ENCODE results near the gene C22orf15. TPM values are rescaled to one million over a fixed set of nuclear protein-coding genes. Genes with fewer than 3 reads are reported as not detected.

C22orf15 gene
- total RNA-seq, 2 experiments from 2014 or later = 0.30 to 1.3 TPM

DNA sequence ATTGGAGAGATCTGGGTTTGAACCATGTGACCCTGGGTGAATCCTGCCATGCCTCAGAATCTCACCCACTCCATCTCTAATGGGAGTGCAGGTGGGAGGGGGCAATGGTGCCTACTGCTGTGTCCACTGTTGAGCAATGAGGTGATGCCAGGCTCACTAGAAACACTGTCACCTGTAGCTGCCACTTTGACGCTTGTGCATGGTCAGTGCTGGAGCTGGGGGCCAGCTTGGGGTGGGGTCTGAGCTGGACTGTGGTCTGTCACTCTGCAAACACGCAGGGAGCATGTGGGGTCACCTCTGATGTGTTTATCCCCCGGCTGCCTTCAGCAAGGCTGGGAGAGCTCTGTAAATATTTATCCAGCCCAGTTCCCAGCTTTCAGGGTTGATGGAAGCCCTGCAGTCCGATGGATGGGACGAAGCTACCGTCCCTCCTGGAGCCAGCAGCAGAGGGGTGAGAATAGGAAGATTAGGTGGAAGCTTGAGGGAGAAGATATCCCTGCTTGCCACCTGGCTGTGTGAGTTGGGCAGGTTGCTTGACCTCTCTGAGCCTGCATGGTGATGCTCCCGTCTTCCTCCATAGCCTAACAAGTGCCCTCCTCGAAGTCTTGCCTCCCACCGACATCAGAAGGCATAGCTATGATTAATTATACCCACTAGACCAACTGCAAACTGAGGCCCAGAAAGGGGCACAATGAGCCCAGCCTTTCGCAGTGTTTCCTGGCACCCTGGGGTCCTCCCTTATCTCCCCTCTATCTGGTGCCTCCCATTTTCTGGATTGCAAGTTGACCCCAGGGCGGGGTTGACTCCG, 11.5 kb downstream of the C22orf15 start:
- no peak overlapping the region for H3K4me3 Mint-ChIP-seq
- peaks cover 3% of the 10 kb centered on the region for H3K27me3 Mint-ChIP-seq
- ChIA-PET POLR2A (interaction anchor here (0.6 to 1.0 kb wide), 2 partner anchors 12 to 40 kb away, joined by 3 to 6 read pairs; no protein-coding TSS in a partner anchor), CTCF (interaction anchor here (0.5 to 1.6 kb wide), 6 partner anchors 12 to 578 kb away, joined by 3 to 8 read pairs (median 4); partner anchors contain the start of genes SLC2A11 and SMARCB1)
- intact Hi-C loops (cut with DNase I, micrococcal nuclease) = no loop called here
- ATAC-seq = no peak
- no peak for DNase-seq
- H3K4me1 Mint-ChIP-seq = peaks cover 10% of the 10 kb centered on the region
- H3K27ac Mint-ChIP-seq = no peak overlapping the region
- H3K9me3 Mint-ChIP-seq (ENCODE audit: low read depth) = no peaks in the 10 kb centered on the region
- H3K36me3 Mint-ChIP-seq (ENCODE audit: low read depth) = no peaks in the 10 kb centered on the region

DNA sequence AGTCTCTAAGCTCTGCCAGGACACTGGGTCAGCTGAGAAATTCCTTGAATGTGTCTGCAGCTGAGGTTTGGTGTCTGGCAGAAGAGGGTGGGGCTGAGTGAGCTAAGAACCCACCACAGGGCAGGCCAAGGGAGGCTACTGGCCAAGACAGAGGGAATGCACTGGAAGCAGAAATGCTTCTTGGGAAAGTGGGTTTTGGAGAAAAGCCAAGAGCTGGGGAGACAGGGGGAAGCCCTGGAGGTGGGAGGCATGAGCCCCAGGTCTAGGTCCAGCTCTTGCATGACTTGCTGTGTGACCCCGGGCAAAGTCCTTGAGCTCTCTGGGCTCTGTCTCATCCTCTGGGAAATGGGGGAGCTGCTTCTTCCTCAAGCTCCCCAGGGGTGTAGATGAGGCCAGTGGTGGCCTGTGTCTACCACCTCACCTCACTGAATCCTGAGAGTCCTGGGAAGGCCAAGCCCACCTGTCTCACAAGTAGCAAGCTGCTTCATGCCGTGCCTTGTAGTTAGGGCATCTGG, 12.2 kb downstream of the C22orf15 start:
- H3K4me1 Mint-ChIP-seq = peaks cover 10% of the 10 kb centered on the region

DNA sequence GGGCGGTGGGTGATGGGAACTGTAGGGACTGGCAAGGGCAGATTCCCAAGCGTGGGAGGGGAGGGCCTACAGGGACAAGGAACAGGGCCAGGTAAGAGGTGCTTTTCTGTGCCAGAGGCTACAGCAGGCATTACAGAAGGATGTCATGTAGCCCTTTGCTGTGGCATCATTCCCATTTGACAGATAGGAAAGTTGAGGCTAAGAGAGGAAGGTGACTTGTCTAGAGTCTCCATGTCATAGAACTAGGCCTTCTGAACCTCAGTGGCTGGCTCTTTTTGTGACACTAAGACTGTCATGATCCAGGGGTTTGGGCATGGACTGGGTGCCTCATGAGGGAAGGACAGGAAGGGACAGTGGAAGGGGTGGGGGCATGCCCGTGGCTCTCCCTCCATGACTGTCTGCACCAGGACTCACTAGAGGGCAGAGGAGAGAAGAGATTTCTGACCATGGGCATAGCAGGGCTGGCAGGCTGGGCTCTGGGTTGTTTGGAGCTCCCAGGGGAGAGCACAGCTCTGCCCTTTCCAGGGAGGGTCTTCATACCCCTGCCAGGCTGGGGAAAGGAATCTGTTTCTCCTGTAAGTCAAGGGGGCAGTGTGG, 13.1 kb downstream of the C22orf15 start:
- CTCF ChIA-PET = interaction anchor here (0.8 to 1.6 kb wide), 4 partner anchors 11 to 75 kb away, joined by 3 to 8 read pairs (median 4); partner anchors contain the start of gene SMARCB1
- ATAC-seq = no peak
- DNase-seq = no peak
- Mint-ChIP-seq H3K36me3 (ENCODE audit: low read depth) (no peaks in the 10 kb centered on the region), H3K4me3 (no peak overlapping the region), H3K27ac (no peak overlapping the region), H3K27me3 (peaks cover 3% of the 10 kb centered on the region), H3K9me3 (ENCODE audit: low read depth) (no peaks in the 10 kb centered on the region), H3K4me1 (peaks cover 10% of the 10 kb centered on the region)
- POLR2A ChIA-PET = no interaction called here
- intact Hi-C loops (cut with DNase I, micrococcal nuclease) = no loop called here

More for the DNA sequence above, 12.2 kb downstream of the C22orf15 start:
- ChIA-PET POLR2A (interaction anchor here (0.6 to 1.0 kb wide), 3 partner anchors 11 to 236 kb away, joined by 3 to 6 read pairs (median 6); no protein-coding TSS in a partner anchor), CTCF (interaction anchor here (0.5 to 1.6 kb wide), 8 partner anchors 9 to 577 kb away, joined by 3 to 8 read pairs (median 3); partner anchors contain the start of genes SLC2A11 and SMARCB1)
- Mint-ChIP-seq H3K4me3 (no peak overlapping the region), H3K27ac (no peak overlapping the region), H3K27me3 (peaks cover 3% of the 10 kb centered on the region), H3K9me3 (ENCODE audit: low read depth) (no peaks in the 10 kb centered on the region), H3K36me3 (ENCODE audit: low read depth) (no peaks in the 10 kb centered on the region)
- DNase-seq = no peak
- intact Hi-C loops (cut with DNase I, micrococcal nuclease) = no loop called here
- ATAC-seq = no peak

DNA sequence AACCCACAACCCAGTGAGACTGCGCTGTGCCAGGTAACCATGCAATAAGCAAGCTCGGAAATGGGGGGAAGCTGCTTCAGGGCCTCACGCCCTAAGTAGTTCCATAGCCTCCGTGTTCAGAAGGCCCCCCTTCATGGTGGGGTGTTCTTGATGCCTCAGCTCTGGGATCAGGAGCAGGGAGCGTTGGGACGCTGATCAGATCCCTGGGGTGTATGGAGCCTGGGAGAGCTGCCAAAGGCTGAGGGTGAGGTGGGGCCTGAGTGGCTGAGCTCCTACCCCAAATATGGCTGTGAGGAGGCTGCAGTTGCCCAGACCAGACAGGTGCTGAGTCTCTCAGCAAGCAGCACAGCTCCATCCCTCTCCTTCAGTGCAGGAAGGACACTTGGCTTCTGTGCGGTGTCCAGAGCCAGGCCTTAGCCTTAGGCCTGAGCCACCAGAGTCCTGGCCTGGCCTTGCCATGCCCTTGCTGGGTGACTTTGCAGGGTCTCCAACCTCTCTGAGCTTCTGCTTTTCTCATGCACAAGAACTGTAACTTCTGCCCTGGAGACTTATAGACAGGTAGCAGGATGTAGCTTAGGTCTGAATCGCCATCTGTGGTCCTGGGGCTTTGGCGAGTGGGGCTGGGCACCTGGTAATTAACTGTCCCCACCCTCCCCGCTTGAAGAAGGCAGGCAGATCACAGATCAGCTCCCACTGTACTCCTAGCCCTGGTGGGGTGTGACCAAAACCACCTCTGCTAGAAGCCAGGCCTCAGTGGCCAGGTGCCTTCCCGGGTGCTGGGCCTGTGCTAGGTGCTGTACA, 15.2 kb downstream of the C22orf15 start:
- Mint-ChIP-seq H3K27ac (no peak overlapping the region), H3K4me3 (no peak overlapping the region), H3K4me1 (peaks cover 3% of the 10 kb centered on the region), H3K9me3 (ENCODE audit: low read depth) (no peaks in the 10 kb centered on the region), H3K36me3 (ENCODE audit: low read depth) (no peaks in the 10 kb centered on the region), H3K27me3 (peaks cover 3% of the 10 kb centered on the region)
- ATAC-seq (no peak), DNase-seq (no peak)
- intact Hi-C loops (cut with DNase I, micrococcal nuclease) = no loop called here
- ChIA-PET CTCF (interaction anchor here (0.6 kb wide), 2 partner anchors 72 to 151 kb away, joined by 3 read pairs; no protein-coding TSS in a partner anchor), POLR2A (interaction anchor here (0.6 kb wide), 2 partner anchors 28 to 979 kb away, joined by 3 to 4 read pairs; no protein-coding TSS in a partner anchor)

DNA sequence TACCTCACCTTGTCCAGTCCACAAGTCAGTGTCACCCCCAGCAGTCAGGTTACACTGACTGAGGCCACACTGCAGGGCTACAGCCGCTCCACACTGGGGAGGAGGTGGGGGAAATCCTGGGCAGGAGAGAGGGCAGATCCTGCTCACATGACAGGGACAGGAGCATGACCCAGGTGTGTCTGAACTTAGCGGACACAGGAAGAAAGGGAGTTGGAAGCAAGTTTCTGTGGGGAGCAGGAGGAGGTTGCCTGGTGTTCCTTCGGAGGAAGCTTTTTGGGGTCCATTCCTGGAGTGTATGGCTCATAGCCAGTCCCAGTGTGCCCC, 15.7 kb downstream of the C22orf15 start:
- POLR2A ChIA-PET = interaction anchor here (0.6 kb wide), 1 partner anchor 29 kb away, joined by 4 read pairs; no protein-coding TSS in a partner anchor
- Mint-ChIP-seq H3K36me3 (ENCODE audit: low read depth) (no peaks in the 10 kb centered on the region), H3K4me1 (no peaks in the 10 kb centered on the region), H3K27ac (no peak overlapping the region), H3K4me3 (no peak overlapping the region), H3K27me3 (no peaks in the 10 kb centered on the region), H3K9me3 (ENCODE audit: low read depth) (no peaks in the 10 kb centered on the region)
- intact Hi-C loops (cut with DNase I, micrococcal nuclease) = no loop called here
- DNase-seq = no peak
- CTCF ChIA-PET = interaction anchor here (0.6 kb wide), 1 partner anchor 151 kb away, joined by 3 read pairs; no protein-coding TSS in a partner anchor
- no peak for ATAC-seq

DNA sequence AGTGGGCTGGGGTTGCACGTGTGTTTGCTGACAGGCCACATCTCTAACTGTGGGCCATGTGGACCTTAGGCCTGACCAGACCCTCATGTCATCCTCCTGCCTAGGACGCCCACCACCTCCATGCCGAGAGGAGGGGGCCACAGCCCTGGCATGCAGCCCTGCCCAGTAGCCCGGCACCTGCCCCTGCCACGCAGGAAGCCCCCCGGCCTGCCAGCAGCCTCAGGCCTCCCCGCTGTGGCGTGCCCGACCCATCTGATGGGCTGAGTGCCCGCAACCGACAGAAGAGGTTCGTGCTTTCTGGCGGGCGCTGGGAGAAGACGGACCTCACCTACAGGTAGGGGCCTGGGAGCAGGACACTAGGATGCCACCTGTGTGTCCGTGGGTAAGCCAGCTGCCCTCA, 16.3 kb downstream of the C22orf15 start:
- H3K27ac Mint-ChIP-seq = no peak overlapping the region
- ATAC-seq (no peak), DNase-seq (no peak)
- intact Hi-C loops (cut with DNase I, micrococcal nuclease) = no loop called here
- H3K4me1 Mint-ChIP-seq = no peaks in the 10 kb centered on the region
- H3K27me3 Mint-ChIP-seq = no peaks in the 10 kb centered on the region
- no peaks in the 10 kb centered on the region for H3K36me3 Mint-ChIP-seq (ENCODE audit: low read depth)
- H3K9me3 Mint-ChIP-seq (ENCODE audit: low read depth) = no peaks in the 10 kb centered on the region
- no peak overlapping the region for H3K4me3 Mint-ChIP-seq
- ChIA-PET CTCF (no interaction called here), POLR2A (no interaction called here)

DNA sequence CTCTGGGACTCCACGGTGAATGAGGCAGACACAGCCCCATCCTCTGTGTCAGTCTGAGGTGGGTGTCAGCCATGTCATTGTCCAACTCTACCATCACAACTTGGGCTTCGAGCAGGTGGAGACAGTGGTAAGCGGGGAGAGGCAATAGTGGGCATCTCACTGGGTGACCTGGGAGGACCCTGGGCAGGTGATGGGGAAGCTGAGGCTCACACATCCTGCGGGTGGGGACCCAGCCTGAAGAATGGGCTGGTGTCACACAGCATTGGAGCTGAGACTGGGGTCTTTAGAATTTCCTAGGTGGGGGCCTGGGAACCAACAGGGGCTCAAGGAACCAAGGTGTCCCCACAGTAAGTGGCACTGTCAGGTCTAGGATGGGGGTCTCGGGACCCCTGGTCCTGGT, 16.9 kb downstream of the C22orf15 start:
- DNase-seq (no peak), ATAC-seq (no peak)
- ChIA-PET CTCF (no interaction called here), POLR2A (no interaction called here)
- intact Hi-C loops (cut with DNase I, micrococcal nuclease) = no loop called here
- Mint-ChIP-seq H3K9me3 (ENCODE audit: low read depth) (no peaks in the 10 kb centered on the region), H3K36me3 (ENCODE audit: low read depth) (no peaks in the 10 kb centered on the region), H3K4me3 (no peak overlapping the region), H3K4me1 (peaks cover 3% of the 10 kb centered on the region), H3K27me3 (no peaks in the 10 kb centered on the region), H3K27ac (no peak overlapping the region)

DNA sequence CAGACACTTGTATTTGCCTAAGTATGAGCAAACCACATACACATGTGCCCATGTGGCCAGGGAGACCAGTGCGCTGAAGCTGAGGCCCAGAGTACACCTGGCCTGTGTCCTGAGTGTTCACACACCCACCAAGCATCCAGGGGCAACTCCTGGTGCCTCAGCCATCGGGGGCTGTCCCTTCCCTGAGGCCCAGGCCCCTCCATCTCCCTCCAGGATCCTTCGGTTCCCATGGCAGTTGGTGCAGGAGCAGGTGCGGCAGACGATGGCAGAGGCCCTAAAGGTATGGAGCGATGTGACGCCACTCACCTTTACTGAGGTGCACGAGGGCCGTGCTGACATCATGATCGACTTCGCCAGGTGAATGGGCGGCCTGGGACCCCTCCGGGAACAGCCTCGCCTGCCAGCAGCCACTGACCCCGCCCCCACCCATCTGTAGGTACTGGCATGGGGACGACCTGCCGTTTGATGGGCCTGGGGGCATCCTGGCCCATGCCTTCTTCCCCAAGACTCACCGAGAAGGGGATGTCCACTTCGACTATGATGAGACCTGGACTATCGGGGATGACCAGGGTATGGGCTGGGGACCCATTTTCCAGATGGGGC, 17.5 kb downstream of the C22orf15 start:
- H3K27ac Mint-ChIP-seq = no peak overlapping the region
- DNase-seq = no peak
- CTCF ChIA-PET = no interaction called here
- no peak for ATAC-seq
- H3K36me3 Mint-ChIP-seq (ENCODE audit: low read depth) = no peaks in the 10 kb centered on the region
- POLR2A ChIA-PET = no interaction called here
- H3K9me3 Mint-ChIP-seq (ENCODE audit: low read depth) = no peaks in the 10 kb centered on the region
- peaks cover 3% of the 10 kb centered on the region for H3K4me1 Mint-ChIP-seq
- intact Hi-C loops (cut with DNase I, micrococcal nuclease) = no loop called here
- no peaks in the 10 kb centered on the region for H3K27me3 Mint-ChIP-seq
- H3K4me3 Mint-ChIP-seq = no peak overlapping the region

DNA sequence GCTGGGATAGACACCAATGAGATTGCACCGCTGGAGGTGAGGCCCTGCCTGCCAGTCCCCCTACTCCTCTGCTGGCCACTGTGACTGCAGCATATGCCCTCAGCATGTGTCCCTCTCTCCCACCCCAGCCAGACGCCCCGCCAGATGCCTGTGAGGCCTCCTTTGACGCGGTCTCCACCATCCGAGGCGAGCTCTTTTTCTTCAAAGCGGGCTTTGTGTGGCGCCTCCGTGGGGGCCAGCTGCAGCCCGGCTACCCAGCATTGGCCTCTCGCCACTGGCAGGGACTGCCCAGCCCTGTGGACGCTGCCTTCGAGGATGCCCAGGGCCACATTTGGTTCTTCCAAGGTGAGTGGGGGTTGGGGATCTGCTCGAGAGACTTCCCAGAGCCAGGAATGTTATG, 18.3 kb downstream of the C22orf15 start:
- no peaks in the 10 kb centered on the region for H3K9me3 Mint-ChIP-seq (ENCODE audit: low read depth)
- H3K27ac Mint-ChIP-seq = no peak overlapping the region
- H3K4me1 Mint-ChIP-seq = peaks cover 6% of the 10 kb centered on the region
- DNase-seq = no peak
- intact Hi-C loops (cut with DNase I, micrococcal nuclease) = no loop called here
- ATAC-seq = no peak
- CTCF ChIA-PET = no interaction called here
- no peaks in the 10 kb centered on the region for H3K27me3 Mint-ChIP-seq
- no peak overlapping the region for H3K4me3 Mint-ChIP-seq
- POLR2A ChIA-PET = no interaction called here
- H3K36me3 Mint-ChIP-seq (ENCODE audit: low read depth) = no peaks in the 10 kb centered on the region

DNA sequence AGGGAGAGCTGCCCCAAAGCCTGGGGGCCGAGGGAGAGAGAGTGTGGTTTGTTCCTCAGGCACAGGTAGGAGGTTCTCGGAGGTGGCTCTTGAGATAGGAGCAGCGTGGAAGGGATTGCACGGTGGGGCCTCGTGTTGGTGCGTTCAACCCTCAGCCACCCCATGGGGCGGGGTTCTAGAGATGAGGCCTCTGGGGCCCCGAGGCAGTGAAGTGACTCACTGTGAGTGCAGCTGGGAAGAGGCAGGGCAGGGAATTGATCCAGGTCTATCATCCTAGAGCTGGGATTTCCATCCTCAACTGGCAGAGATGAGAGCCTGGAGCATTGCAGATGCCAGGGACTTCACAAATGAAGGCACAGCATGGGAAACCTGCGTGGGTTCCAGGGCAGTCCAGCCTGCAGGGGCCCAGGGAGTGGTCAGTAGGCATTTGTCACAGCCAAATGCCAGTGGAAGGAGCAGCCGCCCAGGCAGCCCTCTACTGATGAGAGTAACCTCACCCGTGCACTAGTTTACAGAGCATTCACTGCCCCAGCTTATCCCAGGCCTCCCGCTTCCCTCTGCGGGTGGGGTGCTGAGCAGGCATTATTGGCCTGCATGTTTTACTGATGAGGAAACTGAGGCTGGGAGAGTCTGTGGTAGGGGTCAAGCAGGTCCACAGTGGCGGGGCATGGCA, 18.9 kb downstream of the C22orf15 start:
- ChIA-PET CTCF (no interaction called here), POLR2A (no interaction called here)
- ATAC-seq (no peak), DNase-seq (no peak)
- intact Hi-C loops (cut with DNase I, micrococcal nuclease) = no loop called here
- Mint-ChIP-seq H3K27me3 (no peaks in the 10 kb centered on the region), H3K4me3 (no peak overlapping the region), H3K27ac (no peak overlapping the region), H3K9me3 (ENCODE audit: low read depth) (no peaks in the 10 kb centered on the region), H3K4me1 (peaks cover 11% of the 10 kb centered on the region), H3K36me3 (ENCODE audit: low read depth) (no peaks in the 10 kb centered on the region)

DNA sequence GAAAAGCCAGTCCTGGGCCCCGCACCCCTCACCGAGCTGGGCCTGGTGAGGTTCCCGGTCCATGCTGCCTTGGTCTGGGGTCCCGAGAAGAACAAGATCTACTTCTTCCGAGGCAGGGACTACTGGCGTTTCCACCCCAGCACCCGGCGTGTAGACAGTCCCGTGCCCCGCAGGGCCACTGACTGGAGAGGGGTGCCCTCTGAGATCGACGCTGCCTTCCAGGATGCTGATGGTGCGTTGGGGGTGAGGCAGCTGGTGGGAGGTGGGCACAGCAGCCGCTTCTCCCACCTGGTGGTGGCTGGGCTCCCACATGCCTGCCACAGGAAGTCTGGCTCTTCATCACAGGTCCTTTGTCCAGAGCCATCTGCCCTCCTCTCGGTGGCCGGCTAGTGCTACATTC, 19.5 kb downstream of the C22orf15 start:
- Mint-ChIP-seq H3K27me3 (no peaks in the 10 kb centered on the region), H3K36me3 (ENCODE audit: low read depth) (no peaks in the 10 kb centered on the region), H3K9me3 (ENCODE audit: low read depth) (no peaks in the 10 kb centered on the region), H3K4me3 (no peak overlapping the region), H3K27ac (no peak overlapping the region), H3K4me1 (peaks cover 11% of the 10 kb centered on the region)
- ChIA-PET CTCF (no interaction called here), POLR2A (no interaction called here)
- no peak for DNase-seq
- ATAC-seq = no peak
- intact Hi-C loops (cut with DNase I, micrococcal nuclease) = no loop called here
